ENCODE data around the gene JADE2. TPM values are rescaled to one million over a fixed set of nuclear protein-coding genes. Genes with fewer than 3 reads are reported as not detected.

Gene JADE2
- total and polyA plus RNA-seq, 4 donors, result 3.9 to 11.4 (median 5.5) TPM

DNA sequence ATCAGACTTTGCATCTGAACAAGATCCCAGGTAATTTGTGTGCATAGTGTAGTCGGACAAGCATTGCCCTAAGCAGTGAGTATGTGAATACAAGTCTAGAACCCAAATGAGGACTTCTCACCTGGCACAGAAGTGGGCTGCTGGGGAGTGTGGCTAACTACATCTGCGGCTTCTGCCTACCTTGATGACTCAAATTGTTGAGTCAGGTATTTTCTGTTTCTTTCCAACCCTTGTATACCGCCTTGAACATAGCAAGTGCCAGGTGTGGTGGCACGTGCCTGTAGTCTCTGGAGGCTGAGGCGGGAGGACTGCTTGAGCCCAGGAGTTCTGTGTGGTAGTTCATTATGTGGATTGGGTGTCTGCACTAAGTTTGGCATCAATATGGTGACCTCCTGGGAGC is 7.9 kb upstream of the JADE2 start:
- WGBS, result 94% methylated on average over 5 of the region's 5 CpGs
- DNase-seq (ENCODE audit: low spot score), result no peak
- Histone ChIP-seq H3K4me3 (ENCODE audit: low read depth in 1 of 3, low read length in 3 of 3) (no peak overlapping the region), H3K27me3 (ENCODE audit: control insufficient read depth in 4 of 4, insufficient read depth in 4 of 4, low read length in 3 of 4) (no peaks in the 10 kb centered on the region), H3K27ac (ENCODE audit: low read depth in 1 of 2, low read length in 2 of 2) (no peak overlapping the region), H3K4me1 (ENCODE audit: control insufficient read depth in 4 of 4, insufficient read depth in 4 of 4, low read length in 3 of 4) (peaks cover 4 to 18% (median 17%) of the 10 kb centered on the region in 4 donors), H3K36me3 (ENCODE audit: control insufficient read depth in 4 of 4, insufficient read depth in 3 of 4, low read depth in 1 of 4, low read length in 3 of 4) (peaks cover 0 to 1% (median 0%) of the 10 kb centered on the region in 4 donors), H3K9ac (ENCODE audit: low read depth in 1 of 2, low read length in 2 of 2) (no peak overlapping the region), H3K9me3 (ENCODE audit: control insufficient read depth in 4 of 4, low read length in 3 of 4) (no peaks in the 10 kb centered on the region)
- TF ChIP-seq HNF4G (IDR thresholded peaks at IDR 0.05) (no peak), NR2F2 (IDR thresholded peaks at IDR 0.05) (no peak)
- TF ChIP-seq, protein P1, sequence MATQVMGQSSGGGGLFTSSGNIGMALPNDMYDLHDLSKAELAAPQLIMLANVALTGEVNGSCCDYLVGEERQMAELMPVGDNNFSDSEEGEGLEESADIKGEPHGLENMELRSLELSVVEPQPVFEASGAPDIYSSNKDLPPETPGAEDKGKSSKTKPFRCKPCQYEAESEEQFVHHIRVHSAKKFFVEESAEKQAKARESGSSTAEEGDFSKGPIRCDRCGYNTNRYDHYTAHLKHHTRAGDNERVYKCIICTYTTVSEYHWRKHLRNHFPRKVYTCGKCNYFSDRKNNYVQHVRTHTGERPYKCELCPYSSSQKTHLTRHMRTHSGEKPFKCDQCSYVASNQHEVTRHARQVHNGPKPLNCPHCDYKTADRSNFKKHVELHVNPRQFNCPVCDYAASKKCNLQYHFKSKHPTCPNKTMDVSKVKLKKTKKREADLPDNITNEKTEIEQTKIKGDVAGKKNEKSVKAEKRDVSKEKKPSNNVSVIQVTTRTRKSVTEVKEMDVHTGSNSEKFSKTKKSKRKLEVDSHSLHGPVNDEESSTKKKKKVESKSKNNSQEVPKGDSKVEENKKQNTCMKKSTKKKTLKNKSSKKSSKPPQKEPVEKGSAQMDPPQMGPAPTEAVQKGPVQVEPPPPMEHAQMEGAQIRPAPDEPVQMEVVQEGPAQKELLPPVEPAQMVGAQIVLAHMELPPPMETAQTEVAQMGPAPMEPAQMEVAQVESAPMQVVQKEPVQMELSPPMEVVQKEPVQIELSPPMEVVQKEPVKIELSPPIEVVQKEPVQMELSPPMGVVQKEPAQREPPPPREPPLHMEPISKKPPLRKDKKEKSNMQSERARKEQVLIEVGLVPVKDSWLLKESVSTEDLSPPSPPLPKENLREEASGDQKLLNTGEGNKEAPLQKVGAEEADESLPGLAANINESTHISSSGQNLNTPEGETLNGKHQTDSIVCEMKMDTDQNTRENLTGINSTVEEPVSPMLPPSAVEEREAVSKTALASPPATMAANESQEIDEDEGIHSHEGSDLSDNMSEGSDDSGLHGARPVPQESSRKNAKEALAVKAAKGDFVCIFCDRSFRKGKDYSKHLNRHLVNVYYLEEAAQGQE (IDR thresholded peaks at IDR 0.05), result no peak

DNA sequence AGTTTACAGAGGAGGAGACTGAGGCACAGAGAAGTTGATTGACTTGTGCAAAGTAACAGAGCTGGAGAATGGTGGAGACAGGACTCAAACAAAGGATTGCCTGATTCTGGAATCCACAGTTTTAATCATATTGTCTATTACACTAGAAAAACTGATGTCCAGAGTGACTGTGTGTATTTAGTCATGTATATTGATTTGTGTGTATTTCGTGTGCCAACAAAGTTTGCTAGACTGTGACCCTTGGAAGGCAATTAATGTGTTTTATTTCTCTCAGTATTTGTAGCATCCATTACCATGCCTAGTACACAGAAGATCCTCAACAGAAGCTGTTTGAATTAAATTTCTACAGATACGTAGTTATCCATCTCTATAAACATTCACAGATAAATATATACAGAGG is 5.5 kb upstream of the JADE2 start:
- WGBS, result 35% methylated on average over 2 of the region's 2 CpGs
- H3K9me3 ChIP-seq (ENCODE audit: control insufficient read depth in 4 of 4, low read length in 3 of 4), result no peaks in the 10 kb centered on the region

DNA sequence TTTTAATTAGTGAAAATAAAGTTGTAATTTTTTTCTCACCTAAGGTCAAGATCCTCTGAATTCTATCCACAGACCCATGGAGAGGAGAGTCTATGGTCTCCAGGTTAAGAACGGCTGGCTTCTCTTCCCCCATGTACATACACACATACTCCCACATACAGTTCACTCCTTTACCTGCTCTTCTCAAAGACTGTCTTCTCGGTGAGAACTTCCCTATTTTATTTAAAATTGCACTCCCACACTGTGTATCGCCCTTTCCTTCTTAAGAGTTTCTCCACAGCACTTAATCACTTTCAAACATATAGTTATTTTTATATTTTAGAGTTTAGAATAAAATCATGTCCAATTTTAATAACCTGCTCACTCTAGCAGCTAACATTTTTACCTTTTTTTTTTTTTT is 3.6 kb upstream of the JADE2 start:
- Histone ChIP-seq H3K4me3 (ENCODE audit: low read depth in 1 of 3, low read length in 3 of 3) (no peak overlapping the region), H3K4me1 (ENCODE audit: control insufficient read depth in 4 of 4, insufficient read depth in 4 of 4, low read length in 3 of 4) (peaks cover 3 to 27% (median 20%) of the 10 kb centered on the region in 4 donors), H3K27ac (ENCODE audit: low read depth in 1 of 2, low read length in 2 of 2) (no peak overlapping the region), H3K27me3 (ENCODE audit: control insufficient read depth in 4 of 4, insufficient read depth in 4 of 4, low read length in 3 of 4) (no peaks in the 10 kb centered on the region), H3K9ac (ENCODE audit: low read depth in 1 of 2, low read length in 2 of 2) (no peak overlapping the region), H3K36me3 (ENCODE audit: control insufficient read depth in 4 of 4, insufficient read depth in 3 of 4, low read depth in 1 of 4, low read length in 3 of 4) (peaks cover 0 to 1% (median 0%) of the 10 kb centered on the region in 4 donors), H3K9me3 (ENCODE audit: control insufficient read depth in 4 of 4, low read length in 3 of 4) (no peaks in the 10 kb centered on the region)
- TF ChIP-seq GABPA (IDR thresholded peaks at IDR 0.05 in 1 of 2, conservative IDR thresholded peaks at IDR 0.05 in 1 of 2) (no peak), JUND (IDR thresholded peaks at IDR 0.05) (no peak), FOXA1 (IDR thresholded peaks at IDR 0.05) (no peak), FOXA2 (IDR thresholded peaks at IDR 0.05) (no peak)
- TF ChIP-seq, protein P2, sequence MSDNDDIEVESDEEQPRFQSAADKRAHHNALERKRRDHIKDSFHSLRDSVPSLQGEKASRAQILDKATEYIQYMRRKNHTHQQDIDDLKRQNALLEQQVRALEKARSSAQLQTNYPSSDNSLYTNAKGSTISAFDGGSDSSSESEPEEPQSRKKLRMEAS (IDR thresholded peaks at IDR 0.05), result no peak
- DNase-seq (ENCODE audit: low spot score), result no peak
- WGBS, result 83% methylated on average over 3 of the region's 3 CpGs

More for the DNA sequence above, 5.5 kb upstream of the JADE2 start:
- TF ChIP-seq YY1 (IDR thresholded peaks at IDR 0.05) (peak; percentile 41), HNF4A (conservative IDR thresholded peaks at IDR 0.05) (peak; percentile 61 to 65), SP1 (IDR thresholded peaks at IDR 0.05) (peak; percentile 41), GABPA (IDR thresholded peaks at IDR 0.05 in 1 of 2, conservative IDR thresholded peaks at IDR 0.05 in 1 of 2) (no peak), FOXA2 (IDR thresholded peaks at IDR 0.05) (peak; percentile 58), RXRA (IDR thresholded peaks at IDR 0.05) (peak; percentile 32 to 45), RAD21 (IDR thresholded peaks at IDR 0.05) (peak in 1 of 2 donors; percentile 63), HNF4G (IDR thresholded peaks at IDR 0.05) (no peak)
- TF ChIP-seq, protein P3, sequence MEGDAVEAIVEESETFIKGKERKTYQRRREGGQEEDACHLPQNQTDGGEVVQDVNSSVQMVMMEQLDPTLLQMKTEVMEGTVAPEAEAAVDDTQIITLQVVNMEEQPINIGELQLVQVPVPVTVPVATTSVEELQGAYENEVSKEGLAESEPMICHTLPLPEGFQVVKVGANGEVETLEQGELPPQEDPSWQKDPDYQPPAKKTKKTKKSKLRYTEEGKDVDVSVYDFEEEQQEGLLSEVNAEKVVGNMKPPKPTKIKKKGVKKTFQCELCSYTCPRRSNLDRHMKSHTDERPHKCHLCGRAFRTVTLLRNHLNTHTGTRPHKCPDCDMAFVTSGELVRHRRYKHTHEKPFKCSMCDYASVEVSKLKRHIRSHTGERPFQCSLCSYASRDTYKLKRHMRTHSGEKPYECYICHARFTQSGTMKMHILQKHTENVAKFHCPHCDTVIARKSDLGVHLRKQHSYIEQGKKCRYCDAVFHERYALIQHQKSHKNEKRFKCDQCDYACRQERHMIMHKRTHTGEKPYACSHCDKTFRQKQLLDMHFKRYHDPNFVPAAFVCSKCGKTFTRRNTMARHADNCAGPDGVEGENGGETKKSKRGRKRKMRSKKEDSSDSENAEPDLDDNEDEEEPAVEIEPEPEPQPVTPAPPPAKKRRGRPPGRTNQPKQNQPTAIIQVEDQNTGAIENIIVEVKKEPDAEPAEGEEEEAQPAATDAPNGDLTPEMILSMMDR (IDR thresholded peaks at IDR 0.05; ENCODE audit: low read depth, low read length, missing input control), result no peak
- H3K27me3 ChIP-seq (ENCODE audit: control insufficient read depth in 4 of 4, insufficient read depth in 4 of 4, low read length in 3 of 4), result no peaks in the 10 kb centered on the region
- no peak overlapping the region for H3K27ac ChIP-seq (ENCODE audit: low read depth in 1 of 2, low read length in 2 of 2)
- peaks cover 0 to 1% (median 0%) of the 10 kb centered on the region in 4 donors for H3K36me3 ChIP-seq (ENCODE audit: control insufficient read depth in 4 of 4, insufficient read depth in 3 of 4, low read depth in 1 of 4, low read length in 3 of 4)
- H3K4me1 ChIP-seq (ENCODE audit: control insufficient read depth in 4 of 4, insufficient read depth in 4 of 4, low read length in 3 of 4), result peaks cover 3 to 25% (median 20%) of the 10 kb centered on the region in 4 donors
- H3K9ac ChIP-seq (ENCODE audit: low read depth in 1 of 2, low read length in 2 of 2), result no peak overlapping the region
- no peak for DNase-seq (ENCODE audit: low spot score)
- H3K4me3 ChIP-seq (ENCODE audit: low read depth in 1 of 3, low read length in 3 of 3), result no peak overlapping the region

Data from liver (tissue), 9 donors.